Brain microvascular endothelial cell (primary cell): ENCODE measurements around the gene MAP2K6.

Experiments used
- DNase-seq: peaks from one replicate; pipeline ENCODE4 v3.0.0-alpha.2; 2020
- H3K27ac ChIP-seq: fragments of 250-450 bp; sonication (Bioruptor Pico); 2 replicates; pipeline ENCODE4 v1.5.1; 2020; ENCODE audit warnings: mild to moderate bottlenecking, moderate library complexity
- H3K27me3 ChIP-seq: fragments of 250-450 bp; sonication (Bioruptor Pico); replicated peaks from 2 replicates; pipeline ENCODE4 v1.5.1; 2020; ENCODE audit warnings: mild to moderate bottlenecking
- H3K36me3 ChIP-seq: fragments of 250-450 bp; sonication (Bioruptor Pico); replicated peaks from 2 replicates; pipeline ENCODE4 v1.5.1; 2020; ENCODE audit warnings: mild to moderate bottlenecking
- H3K4me3 ChIP-seq: 2 replicates; pipeline ENCODE4 v1.5.1; 2011; ENCODE audit warnings: low read depth, mild to moderate bottlenecking, control low read depth, low read length, moderate library complexity
- in situ Hi-C: cut with HindIII; loops from 2 replicates; pipeline ENCODE4 v1.10.0; 2017; ENCODE audit warnings: low sequenced_read_pairs, low pct_ligation_motif_present
- TF ChIP-seq, protein P1 (sequence below): IDR thresholded peaks from 2 replicates; pipeline ENCODE4 v1.5.1; 2011; ENCODE audit warnings: low read depth, mild to moderate bottlenecking, moderate library complexity, low read length, control low read depth, inconsistent platforms; ENCODE audit errors: missing control alignments

The MAP2K6 gene

DNA sequence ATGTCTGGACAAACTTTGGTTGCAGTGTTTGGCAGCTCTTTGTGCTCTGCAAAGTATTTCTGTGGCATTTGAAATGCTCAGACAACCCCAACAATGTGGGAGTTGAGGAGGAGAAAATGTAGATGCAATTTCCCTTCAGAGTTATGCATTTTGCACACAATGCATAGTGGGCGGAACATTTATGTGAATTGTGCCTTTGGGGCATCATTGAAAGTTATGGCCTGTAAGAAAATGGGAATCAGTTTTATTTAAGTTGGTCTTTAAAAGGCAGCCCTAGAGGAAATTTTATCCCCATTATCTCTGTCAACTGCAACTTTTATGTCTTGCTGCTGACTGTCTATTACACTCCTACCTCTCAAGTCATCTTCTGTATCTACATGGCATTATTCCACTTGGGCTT, 176.2 kb downstream of the MAP2K6 start:
- TF ChIP-seq, protein P1, sequence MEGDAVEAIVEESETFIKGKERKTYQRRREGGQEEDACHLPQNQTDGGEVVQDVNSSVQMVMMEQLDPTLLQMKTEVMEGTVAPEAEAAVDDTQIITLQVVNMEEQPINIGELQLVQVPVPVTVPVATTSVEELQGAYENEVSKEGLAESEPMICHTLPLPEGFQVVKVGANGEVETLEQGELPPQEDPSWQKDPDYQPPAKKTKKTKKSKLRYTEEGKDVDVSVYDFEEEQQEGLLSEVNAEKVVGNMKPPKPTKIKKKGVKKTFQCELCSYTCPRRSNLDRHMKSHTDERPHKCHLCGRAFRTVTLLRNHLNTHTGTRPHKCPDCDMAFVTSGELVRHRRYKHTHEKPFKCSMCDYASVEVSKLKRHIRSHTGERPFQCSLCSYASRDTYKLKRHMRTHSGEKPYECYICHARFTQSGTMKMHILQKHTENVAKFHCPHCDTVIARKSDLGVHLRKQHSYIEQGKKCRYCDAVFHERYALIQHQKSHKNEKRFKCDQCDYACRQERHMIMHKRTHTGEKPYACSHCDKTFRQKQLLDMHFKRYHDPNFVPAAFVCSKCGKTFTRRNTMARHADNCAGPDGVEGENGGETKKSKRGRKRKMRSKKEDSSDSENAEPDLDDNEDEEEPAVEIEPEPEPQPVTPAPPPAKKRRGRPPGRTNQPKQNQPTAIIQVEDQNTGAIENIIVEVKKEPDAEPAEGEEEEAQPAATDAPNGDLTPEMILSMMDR, result no peak
- in situ Hi-C loops, result no loop called here
- Histone ChIP-seq H3K36me3 (no peaks in the 10 kb centered on the region), H3K27ac (no peak overlapping the region), H3K27me3 (no peaks in the 10 kb centered on the region), H3K4me3 (no peak overlapping the region)
- DNase-seq, result no peak

DNA sequence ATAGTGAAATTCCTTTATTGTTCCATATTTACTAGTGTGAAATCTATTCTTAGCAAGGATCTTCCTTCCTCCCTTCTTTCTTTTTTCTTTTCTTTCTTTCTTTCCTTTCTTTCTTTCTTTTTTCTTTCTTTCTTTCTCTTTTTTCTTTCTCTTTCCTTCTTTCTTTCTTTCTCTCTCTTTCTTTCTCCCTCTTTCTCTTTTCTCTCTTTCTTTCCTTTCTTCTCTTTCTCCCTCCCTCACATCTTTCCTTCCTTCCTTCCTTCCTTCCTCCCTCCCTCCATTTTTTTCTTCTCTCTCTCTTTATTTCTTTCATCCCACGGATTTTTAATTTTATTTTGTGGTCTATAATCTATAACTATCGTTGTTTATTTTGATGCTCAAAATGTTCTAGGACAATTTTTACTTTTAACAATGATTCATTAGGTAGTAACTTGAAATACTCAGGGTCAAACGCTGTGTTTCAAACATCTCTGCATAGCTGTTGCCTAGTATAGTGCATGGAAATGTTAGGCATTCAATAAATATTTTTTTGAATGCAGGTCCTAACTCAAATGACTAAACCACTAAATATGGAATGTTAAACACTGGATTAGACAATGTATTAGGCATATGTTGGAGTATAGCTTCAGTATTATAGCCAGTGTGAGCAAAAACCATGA, 178.3 kb downstream of the MAP2K6 start:
- no peak overlapping the region for H3K4me3 ChIP-seq
- H3K36me3 ChIP-seq, result no peaks in the 10 kb centered on the region
- TF ChIP-seq, protein P1, result no peak
- in situ Hi-C loops, result no loop called here
- peak; percentile 51 for DNase-seq
- H3K27ac ChIP-seq, result peak overlapping the region; percentile 47
- H3K27me3 ChIP-seq, result no peaks in the 10 kb centered on the region

DNA sequence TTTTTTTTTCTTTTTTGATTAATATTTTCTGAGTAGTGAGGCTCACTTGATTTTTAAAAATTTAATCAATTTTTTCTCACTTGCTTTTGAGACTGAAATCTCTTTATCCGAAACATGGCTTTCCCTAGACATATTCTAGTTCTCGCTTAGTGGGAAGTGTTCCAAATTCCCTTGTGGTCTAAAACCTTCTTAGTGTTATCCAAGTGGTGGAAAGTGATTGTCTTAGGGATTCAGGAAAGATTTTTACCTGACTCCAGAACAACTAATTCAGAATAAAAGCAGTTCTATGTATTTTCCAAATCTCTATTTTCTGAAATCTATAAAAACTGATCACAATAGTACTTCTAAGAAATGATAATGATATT, 178.8 kb downstream of the MAP2K6 start:
- no peaks in the 10 kb centered on the region for H3K27me3 ChIP-seq
- peak overlapping the region; percentile 47 for H3K27ac ChIP-seq
- DNase-seq, result no peak
- in situ Hi-C loops, result no loop called here
- H3K4me3 ChIP-seq, result no peak overlapping the region
- TF ChIP-seq, protein P1, result no peak
- H3K36me3 ChIP-seq, result no peaks in the 10 kb centered on the region

DNA sequence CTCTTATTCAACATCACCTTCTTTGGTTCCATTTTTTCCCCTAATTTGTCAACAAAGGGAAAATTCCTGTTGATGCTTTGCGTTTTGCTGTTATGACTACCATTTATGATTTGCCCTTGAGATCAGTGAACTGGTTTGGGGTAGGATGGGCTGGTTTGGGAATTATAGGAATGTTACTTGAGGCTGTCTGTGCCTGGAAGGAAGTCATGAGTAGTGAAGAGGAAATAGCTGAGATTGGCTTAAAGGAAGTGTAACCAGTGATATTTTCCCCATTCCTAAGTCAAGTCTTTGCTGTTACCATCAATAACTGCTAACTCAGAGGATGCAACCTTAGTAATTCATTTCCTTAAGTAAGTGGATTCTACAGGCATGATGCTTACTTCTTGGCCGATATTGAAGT, 179.2 kb downstream of the MAP2K6 start:
- DNase-seq, result no peak
- H3K36me3 ChIP-seq, result no peaks in the 10 kb centered on the region
- in situ Hi-C loops, result no loop called here
- H3K4me3 ChIP-seq, result no peak overlapping the region
- TF ChIP-seq, protein P1, result no peak
- H3K27ac ChIP-seq, result peak overlapping the region; percentile 47
- no peaks in the 10 kb centered on the region for H3K27me3 ChIP-seq

DNA sequence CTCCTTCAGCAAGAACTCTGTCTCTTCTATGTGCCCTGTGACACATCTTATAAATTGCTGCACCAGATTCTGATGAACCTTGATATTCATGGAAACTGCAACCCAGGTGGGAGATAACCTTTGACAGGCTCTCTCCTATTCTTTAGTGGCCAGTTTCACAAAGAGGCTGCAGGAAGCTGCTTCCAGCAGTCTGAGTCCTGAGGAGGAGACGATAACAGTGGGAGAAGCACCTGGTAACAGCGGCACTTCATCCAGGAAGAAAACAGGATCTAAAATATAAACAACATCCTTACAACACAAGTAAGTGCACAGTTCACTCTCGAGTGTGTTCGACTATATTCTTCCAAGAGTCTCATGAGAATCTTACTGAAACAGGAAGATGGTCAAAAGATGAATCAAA, 180.1 kb downstream of the MAP2K6 start:
- DNase-seq, result no peak
- no peaks in the 10 kb centered on the region for H3K27me3 ChIP-seq
- in situ Hi-C loops, result no loop called here
- no peak overlapping the region for H3K27ac ChIP-seq
- TF ChIP-seq, protein P1, result no peak
- no peak overlapping the region for H3K4me3 ChIP-seq
- no peaks in the 10 kb centered on the region for H3K36me3 ChIP-seq

DNA sequence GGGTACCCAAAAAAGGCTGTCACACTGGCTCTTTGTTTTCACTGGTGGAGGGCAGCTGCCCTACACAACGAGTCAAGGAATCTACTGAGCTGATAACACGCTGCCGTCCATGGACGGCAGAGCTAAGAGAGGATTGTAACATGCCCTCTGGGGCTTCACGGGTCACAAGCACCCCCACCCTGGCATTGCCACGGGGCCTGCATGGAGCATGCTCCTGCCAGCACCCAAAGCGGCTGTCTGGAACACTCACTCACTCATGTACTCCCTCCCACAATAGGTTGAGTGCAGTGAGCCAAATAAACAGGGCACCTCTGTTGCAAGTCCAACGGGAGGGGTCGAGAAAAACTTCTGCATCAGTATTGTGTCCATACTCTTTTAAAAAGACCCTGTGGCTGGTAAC, 181.6 kb downstream of the MAP2K6 start:
- in situ Hi-C loops, result no loop called here

More for the DNA sequence above, 181.6 kb downstream of the MAP2K6 start:
- Histone ChIP-seq H3K27me3 (no peaks in the 10 kb centered on the region), H3K27ac (no peak overlapping the region), H3K36me3 (no peaks in the 10 kb centered on the region), H3K4me3 (no peak overlapping the region)
- no peak for DNase-seq
- TF ChIP-seq, protein P1, result no peak
